Naive thymus-derived CD8-positive, alpha-beta T cell (primary cell): Measurements from ENCODE around the gene TTC7B. TPM values are rescaled to one million over a fixed set of nuclear protein-coding genes. Genes with fewer than 3 reads are reported as not detected.

Experiments
- ATAC-seq, 2 donors: fragments of 150-1000 bp; cut with Tn5 transposase in 1 of 2; sonication (Bioruptor Pico), chemical (Tn5 transposase) in 1 of 2; 1 replicate in 1 of 2; 2 replicates in 1 of 2; pipeline ENCODE4 v1.10.0; 2021; ENCODE audit warnings: mild to moderate bottlenecking in 2 of 2, moderate library complexity in 2 of 2
- POLR2A ChIA-PET: fragments of 350-600 bp; sonication (Branson Sonifier 250); formaldehyde crosslinking; loops from one replicate; lab custom pipeline; 2021; ENCODE audit warnings: antibody characterized with exemption; lab: Charles Lee
- DNase-seq, 10 donors: peaks; one replicate each; pipeline versions ENCODE4 v3.0.0 to v3.0.0-alpha.2; 2020 to 2022
- H3K27ac Mint-ChIP-seq, 10 donors: one replicate each; pipeline ENCODE4 v1.8.0; 2020 to 2022; ENCODE audit warnings: mild to moderate bottlenecking in 10 of 10, mixed read lengths in 10 of 10, moderate library complexity in 4 of 10, inconsistent platforms in 1 of 10
- H3K27me3 Mint-ChIP-seq, 5 donors: one replicate each; pipeline ENCODE4 v1.8.0; 2021 to 2022; ENCODE audit warnings: mixed read lengths in 5 of 5
- H3K36me3 Mint-ChIP-seq, 3 donors: one replicate each; pipeline ENCODE4 v1.8.0; 2020 to 2022; ENCODE audit warnings: mixed read lengths in 3 of 3, mild to moderate bottlenecking in 2 of 3, inconsistent platforms in 1 of 3
- H3K4me1 Mint-ChIP-seq, 4 donors: one replicate each; pipeline ENCODE4 v1.8.0; 2021 to 2022; ENCODE audit warnings: mixed read lengths in 4 of 4
- H3K4me3 Mint-ChIP-seq, 10 donors: one replicate each; pipeline ENCODE4 v1.8.0; 2020 to 2022; ENCODE audit warnings: mild to moderate bottlenecking in 10 of 10, mixed read lengths in 10 of 10, moderate library complexity in 6 of 10, inconsistent platforms in 1 of 10
- H3K9me3 Mint-ChIP-seq, 9 donors: one replicate each; pipeline ENCODE4 v1.8.0; 2020 to 2022; ENCODE audit warnings: mixed read lengths in 9 of 9, mild to moderate bottlenecking in 3 of 9, inconsistent platforms in 1 of 9, moderate library complexity in 1 of 9
- polyA plus RNA-seq, 3 donors: library from polyadenylated mRNA; unstranded; fragments of 300-500 nt; fragmentation: Illumina TruSeq; gene quantifications; one replicate each; pipeline ENCODE4 v1.2.3, GENCODE V29; 2021
- total RNA-seq, 8 experiments: library from RNA in 2 of 8; stranded (reverse) in 2 of 8; gene quantifications; one replicate each; pipeline ENCODE4 v1.2.3 and lab custom pipeline; 2021 to 2026

The TTC7B gene
- total and polyA plus RNA-seq, 5 experiments from 2014 or later: 0.01 to 0.81 (median 0.41) TPM

DNA sequence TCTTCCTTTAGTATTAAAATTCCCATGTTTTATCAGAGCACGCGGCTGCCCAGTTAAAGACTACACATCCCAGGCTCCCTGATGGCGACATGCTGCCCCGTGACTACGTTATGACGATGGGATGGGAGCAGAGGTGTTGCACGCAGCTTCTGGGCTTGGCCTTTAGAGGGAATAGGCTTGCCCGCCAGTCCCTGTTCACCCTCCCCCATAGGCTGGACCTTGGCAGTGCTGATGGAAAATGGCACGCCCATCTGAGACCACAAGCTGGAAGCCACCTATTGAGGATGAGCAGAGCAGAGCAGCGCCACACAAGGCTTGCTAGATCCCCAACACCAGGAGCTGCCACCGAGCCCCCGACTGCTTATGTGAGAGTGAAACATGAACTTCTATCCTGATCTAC, 24.7 kb downstream of the TTC7B start:
- no peaks in the 10 kb centered on the region for H3K36me3 Mint-ChIP-seq

DNA sequence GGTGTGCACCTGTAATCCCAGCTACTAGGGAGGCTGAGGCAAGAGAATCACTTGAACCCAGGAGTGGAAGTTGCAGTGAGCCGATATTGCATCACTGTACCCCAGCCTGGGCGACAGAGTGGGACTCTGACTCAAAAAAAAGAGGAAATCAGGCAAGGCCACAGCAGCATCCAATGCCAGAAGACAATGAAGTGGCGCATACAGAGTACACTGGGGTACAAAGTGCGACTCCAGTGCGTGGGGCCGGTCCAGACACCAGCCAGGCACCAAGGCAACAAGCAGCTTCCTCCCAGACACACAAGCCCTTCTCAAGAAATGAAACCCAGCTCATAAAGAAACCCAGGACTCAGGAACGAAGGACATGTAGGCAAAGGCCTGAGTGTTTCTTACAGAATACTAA, 28.2 kb downstream of the TTC7B start:
- ATAC-seq (no peak), DNase-seq (no peak)
- Mint-ChIP-seq H3K4me1 (no peaks in the 10 kb centered on the region), H3K9me3 (no peaks in the 10 kb centered on the region), H3K27me3 (peaks cover 0 to 2% (median 0%) of the 10 kb centered on the region in 5 donors), H3K4me3 (no peak overlapping the region), H3K36me3 (no peaks in the 10 kb centered on the region), H3K27ac (no peak overlapping the region)
- POLR2A ChIA-PET: no interaction called here

More for the DNA sequence above, 24.7 kb downstream of the TTC7B start:
- POLR2A ChIA-PET: no interaction called here
- no peak for DNase-seq
- no peaks in the 10 kb centered on the region for H3K9me3 Mint-ChIP-seq
- H3K4me3 Mint-ChIP-seq: no peak overlapping the region
- H3K4me1 Mint-ChIP-seq: no peaks in the 10 kb centered on the region
- peaks cover 0 to 2% (median 0%) of the 10 kb centered on the region in 5 donors for H3K27me3 Mint-ChIP-seq
- no peak for ATAC-seq
- H3K27ac Mint-ChIP-seq: no peak overlapping the region

DNA sequence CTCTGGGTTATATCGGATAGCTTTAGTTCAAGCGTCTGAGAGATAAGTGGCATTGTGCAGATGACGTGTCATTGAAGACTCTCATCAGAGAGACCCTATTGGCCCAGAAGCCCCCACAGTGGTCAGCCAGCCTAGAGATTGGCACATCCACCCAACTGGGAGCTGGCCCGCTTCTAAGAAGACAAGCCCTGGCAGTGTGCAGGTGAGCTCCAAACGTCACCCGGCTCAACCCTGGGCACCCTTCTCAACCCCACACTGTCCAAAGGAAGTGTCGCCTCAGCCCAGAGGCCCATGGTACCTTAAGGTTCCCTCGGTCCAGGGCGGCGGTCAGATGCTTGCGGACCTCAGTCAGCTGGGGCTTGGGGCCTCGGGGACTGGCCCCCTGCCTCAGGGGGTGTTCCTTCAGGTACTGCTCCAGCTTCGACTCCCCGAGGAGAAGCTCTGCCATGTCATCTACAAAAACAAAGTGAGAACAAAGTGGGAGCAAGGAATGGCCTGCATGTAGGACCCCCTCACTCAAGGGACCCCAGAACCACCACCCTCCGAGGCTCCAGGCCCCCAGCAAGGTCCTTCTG, 30.3 kb downstream of the TTC7B start:
- ATAC-seq: no peak
- no peaks in the 10 kb centered on the region for H3K4me1 Mint-ChIP-seq
- no peaks in the 10 kb centered on the region for H3K36me3 Mint-ChIP-seq
- DNase-seq: no peak
- no peak overlapping the region for H3K27ac Mint-ChIP-seq
- H3K9me3 Mint-ChIP-seq: no peaks in the 10 kb centered on the region
- no peak overlapping the region for H3K4me3 Mint-ChIP-seq
- H3K27me3 Mint-ChIP-seq: no peaks in the 10 kb centered on the region
- POLR2A ChIA-PET: interaction anchor here (1.3 kb wide), 1 partner anchor 11 kb away, joined by 3 read pairs; no protein-coding TSS in a partner anchor

DNA sequence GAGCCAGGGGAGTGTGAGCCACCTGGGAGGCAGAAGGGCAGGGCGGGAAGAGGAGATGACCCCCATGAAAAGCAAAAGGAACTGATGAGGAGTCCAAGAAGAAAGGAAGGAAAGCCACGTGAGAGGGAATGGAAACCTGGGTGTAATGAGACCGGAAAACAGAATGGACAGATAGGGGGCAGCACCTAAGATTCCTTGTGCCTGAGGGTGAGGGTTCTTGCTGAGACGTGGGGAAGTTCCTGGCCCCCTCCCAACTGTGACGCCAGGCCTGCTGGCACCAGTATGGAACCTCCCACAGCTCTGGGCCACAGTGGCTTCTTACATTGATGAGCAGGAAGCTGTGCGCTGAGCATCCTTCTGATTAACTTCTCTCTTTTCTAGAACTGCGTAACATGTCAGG, 30.8 kb downstream of the TTC7B start:
- ATAC-seq (no peak), DNase-seq (no peak)
- Mint-ChIP-seq H3K4me3 (no peak overlapping the region), H3K4me1 (no peaks in the 10 kb centered on the region), H3K27ac (no peak overlapping the region), H3K9me3 (no peaks in the 10 kb centered on the region), H3K36me3 (no peaks in the 10 kb centered on the region), H3K27me3 (no peaks in the 10 kb centered on the region)
- POLR2A ChIA-PET: interaction anchor here (1.3 kb wide), 1 partner anchor 10 kb away, joined by 3 read pairs; no protein-coding TSS in a partner anchor

DNA sequence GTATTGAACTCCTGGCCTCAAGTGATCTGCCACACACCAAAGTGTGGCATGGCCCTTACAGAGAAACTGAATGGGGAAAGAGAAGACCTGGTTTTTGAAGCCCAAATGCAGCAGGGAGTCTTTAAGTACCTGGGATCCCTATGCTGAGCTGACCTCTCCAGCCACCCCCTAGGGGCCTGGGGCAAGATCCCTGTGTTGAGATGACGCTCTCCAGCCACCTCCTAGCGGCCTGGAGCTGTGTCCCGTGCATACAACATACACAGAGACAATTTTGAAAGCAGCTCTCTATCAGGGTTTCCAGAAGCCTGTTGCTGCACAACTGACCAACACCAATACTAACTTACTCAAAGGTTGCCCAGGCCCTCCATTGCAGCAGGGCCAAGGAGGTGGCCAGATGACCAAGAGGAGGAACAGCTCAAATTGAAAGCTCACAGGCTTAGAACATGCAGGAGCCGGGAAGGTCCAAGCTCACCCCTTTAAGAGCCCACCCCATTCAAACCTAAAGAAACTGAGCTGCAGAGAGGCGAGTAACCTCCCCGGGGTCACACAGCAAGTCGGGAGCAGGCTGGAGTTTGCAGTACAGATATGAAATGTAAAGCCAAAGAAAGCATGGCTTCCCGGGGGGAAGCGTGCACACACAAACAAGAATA, 31.5 kb downstream of the TTC7B start:
- H3K27me3 Mint-ChIP-seq: no peaks in the 10 kb centered on the region
- H3K27ac Mint-ChIP-seq: no peak overlapping the region
- DNase-seq: no peak
- ATAC-seq: no peak
- H3K4me3 Mint-ChIP-seq: no peak overlapping the region
- no peaks in the 10 kb centered on the region for H3K36me3 Mint-ChIP-seq
- POLR2A ChIA-PET: interaction anchor here (1.3 kb wide), 1 partner anchor 9 kb away, joined by 3 read pairs; no protein-coding TSS in a partner anchor
- H3K4me1 Mint-ChIP-seq: no peaks in the 10 kb centered on the region
- no peaks in the 10 kb centered on the region for H3K9me3 Mint-ChIP-seq

DNA sequence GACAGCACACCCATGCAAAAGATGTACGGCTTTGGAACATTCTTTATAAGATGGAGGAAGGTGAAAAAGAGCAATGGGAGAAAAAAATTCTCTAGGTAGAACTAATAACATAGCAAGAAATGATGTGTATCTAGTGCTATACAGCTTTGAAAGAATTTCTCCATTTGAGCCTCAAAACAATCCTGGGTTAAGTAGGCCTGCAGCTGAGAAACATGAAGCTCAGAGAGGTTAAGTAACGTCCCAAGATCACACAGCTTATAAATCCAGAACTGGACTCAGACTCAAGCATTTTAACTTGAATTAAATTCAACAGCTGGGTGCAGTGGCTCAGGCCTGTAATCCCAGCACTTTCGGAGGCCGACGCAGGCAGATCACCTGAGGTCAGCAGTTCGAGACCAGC, 32.9 kb downstream of the TTC7B start:
- Mint-ChIP-seq H3K27me3 (no peaks in the 10 kb centered on the region), H3K27ac (no peak overlapping the region), H3K4me3 (no peak overlapping the region), H3K4me1 (no peaks in the 10 kb centered on the region), H3K9me3 (no peaks in the 10 kb centered on the region), H3K36me3 (no peaks in the 10 kb centered on the region)
- no peak for ATAC-seq
- DNase-seq: no peak
- POLR2A ChIA-PET: no interaction called here

DNA sequence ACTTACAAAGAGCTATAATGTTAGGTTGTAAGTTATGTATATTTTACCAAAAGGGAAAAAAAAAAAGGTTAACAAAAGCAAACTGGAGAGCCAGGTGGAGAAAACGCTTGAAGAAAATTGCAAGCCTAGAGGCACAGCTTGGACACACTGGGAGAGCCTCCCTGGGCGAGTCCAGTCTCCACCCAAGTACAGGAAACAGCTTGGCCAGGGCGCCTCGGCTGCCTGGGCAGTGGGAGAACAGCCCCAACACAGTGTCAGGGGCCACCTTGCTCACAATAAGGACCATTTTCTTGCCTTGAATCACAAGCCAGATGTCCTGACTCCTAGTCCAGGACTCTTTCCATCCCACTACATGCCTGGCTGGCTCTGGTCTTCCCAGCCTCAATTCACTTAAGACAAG, 33.3 kb downstream of the TTC7B start:
- POLR2A ChIA-PET: no interaction called here
- no peaks in the 10 kb centered on the region for H3K4me1 Mint-ChIP-seq
- no peak for ATAC-seq
- no peaks in the 10 kb centered on the region for H3K9me3 Mint-ChIP-seq
- no peaks in the 10 kb centered on the region for H3K36me3 Mint-ChIP-seq
- no peak overlapping the region for H3K4me3 Mint-ChIP-seq
- DNase-seq: no peak
- H3K27me3 Mint-ChIP-seq: no peaks in the 10 kb centered on the region
- H3K27ac Mint-ChIP-seq: no peak overlapping the region

DNA sequence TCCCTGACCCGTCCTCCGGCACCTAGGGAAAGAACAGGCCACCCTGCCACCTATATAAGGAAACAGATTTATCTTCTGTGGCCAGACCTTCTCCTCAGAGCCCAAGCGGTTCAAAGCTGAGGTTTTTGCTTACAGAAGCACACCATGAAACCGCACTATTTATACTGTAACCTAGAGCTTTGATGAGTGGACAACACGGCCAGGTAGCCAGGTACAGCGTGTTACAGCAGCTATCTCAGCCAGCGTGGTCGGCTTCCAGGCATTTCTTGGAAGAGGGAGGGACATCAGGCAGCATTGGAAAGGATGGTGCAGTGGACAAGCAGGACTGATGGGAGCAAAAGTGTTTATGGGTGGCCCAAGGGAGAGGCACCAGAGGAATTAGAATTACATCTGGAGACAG, 34.4 kb downstream of the TTC7B start:
- H3K27me3 Mint-ChIP-seq: no peaks in the 10 kb centered on the region
- no peaks in the 10 kb centered on the region for H3K36me3 Mint-ChIP-seq
- ATAC-seq (no peak), DNase-seq (no peak)
- H3K4me1 Mint-ChIP-seq: no peaks in the 10 kb centered on the region
- H3K4me3 Mint-ChIP-seq: no peak overlapping the region
- POLR2A ChIA-PET: no interaction called here
- no peaks in the 10 kb centered on the region for H3K9me3 Mint-ChIP-seq
- peak overlapping the region in 2 of 10 donors; percentile 5 to 17 for H3K27ac Mint-ChIP-seq

DNA sequence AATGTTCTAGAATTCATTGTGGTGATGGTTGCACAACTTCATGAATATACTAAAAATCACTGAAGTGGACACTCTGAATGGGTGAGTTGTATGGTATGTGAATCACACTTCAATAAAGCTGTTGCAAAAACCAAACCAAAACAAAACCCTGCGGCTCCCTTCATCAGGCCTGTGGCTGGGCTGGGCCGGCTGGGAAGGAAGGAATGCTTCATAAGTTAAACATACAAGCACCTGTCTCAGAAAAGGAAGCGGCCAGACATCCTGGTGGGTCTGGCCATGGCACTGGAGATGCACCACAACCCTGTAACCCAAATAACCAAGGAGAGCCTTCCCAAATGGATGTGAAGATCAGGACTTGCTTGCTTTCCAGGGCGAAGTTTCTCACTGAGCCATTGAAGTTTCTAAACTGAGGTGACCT, 34.9 kb downstream of the TTC7B start:
- Mint-ChIP-seq H3K4me1 (no peaks in the 10 kb centered on the region), H3K27me3 (no peaks in the 10 kb centered on the region), H3K36me3 (no peaks in the 10 kb centered on the region), H3K27ac (no peak overlapping the region), H3K9me3 (no peaks in the 10 kb centered on the region), H3K4me3 (no peak overlapping the region)
- ATAC-seq (no peak), DNase-seq (no peak)
- POLR2A ChIA-PET: no interaction called here

DNA sequence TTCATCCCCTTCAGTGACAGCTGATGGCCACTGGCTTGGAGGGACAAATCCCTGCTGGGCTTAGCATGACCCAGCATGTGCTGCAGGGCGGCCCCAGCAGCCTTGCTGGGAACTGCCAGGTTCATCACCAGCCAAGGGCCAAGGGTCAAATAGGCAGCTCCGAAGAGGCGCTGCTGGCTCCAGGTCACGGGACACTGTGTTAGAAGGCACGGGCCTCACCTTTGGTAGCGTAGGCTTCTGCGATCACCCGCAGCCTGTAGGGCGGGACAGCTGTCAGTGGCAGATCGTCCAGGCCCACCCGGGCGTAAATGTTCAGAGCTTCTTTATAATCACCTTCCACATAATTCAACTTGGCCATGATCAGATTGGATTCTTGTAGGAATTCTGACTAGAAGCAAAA, 35.7 kb downstream of the TTC7B start:
- Mint-ChIP-seq H3K27me3 (no peaks in the 10 kb centered on the region), H3K9me3 (no peaks in the 10 kb centered on the region), H3K27ac (no peak overlapping the region), H3K36me3 (no peaks in the 10 kb centered on the region), H3K4me3 (no peak overlapping the region), H3K4me1 (peaks cover 0 to 1% (median 0%) of the 10 kb centered on the region in 4 donors)
- ATAC-seq (no peak), DNase-seq (no peak)
- POLR2A ChIA-PET: no interaction called here

DNA sequence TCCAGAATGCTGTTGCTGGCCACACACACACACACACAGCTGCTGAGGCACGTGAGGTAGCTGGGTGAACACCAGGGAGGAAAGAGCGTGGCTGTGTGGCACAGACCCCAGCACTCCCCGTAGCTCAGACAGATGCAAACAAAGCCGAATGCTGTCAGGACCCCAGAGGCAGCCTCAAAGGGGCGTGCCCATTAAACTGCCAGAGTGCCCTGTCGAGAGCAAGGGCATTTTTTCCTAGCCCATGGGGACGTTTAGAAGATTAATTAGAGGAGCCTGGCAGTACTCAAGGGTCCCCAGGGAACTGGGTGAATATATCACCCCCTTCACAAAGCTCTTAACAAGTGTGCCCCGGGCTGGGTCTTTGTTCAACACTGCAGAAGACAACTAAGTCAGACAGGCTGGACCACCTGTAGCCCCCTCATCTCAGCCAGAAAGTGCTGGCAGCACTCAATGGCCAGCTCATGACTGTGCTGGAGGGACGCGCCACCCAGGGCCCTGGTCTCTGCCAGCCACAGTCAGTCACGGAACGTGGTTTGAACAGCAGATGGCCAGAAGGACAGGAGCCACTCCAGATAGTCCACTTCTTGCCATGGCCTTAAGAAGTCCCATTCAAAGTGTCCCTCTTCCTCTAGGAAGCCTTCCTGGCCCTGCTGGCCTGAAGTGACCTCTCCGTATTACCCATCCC, 37.5 kb downstream of the TTC7B start:
- H3K4me3 Mint-ChIP-seq: no peak overlapping the region
- POLR2A ChIA-PET: no interaction called here
- peaks cover 0 to 1% (median 0%) of the 10 kb centered on the region in 4 donors for H3K4me1 Mint-ChIP-seq
- no peaks in the 10 kb centered on the region for H3K36me3 Mint-ChIP-seq
- DNase-seq (no peak), ATAC-seq (no peak)
- H3K27me3 Mint-ChIP-seq: no peaks in the 10 kb centered on the region
- no peak overlapping the region for H3K27ac Mint-ChIP-seq
- no peaks in the 10 kb centered on the region for H3K9me3 Mint-ChIP-seq

DNA sequence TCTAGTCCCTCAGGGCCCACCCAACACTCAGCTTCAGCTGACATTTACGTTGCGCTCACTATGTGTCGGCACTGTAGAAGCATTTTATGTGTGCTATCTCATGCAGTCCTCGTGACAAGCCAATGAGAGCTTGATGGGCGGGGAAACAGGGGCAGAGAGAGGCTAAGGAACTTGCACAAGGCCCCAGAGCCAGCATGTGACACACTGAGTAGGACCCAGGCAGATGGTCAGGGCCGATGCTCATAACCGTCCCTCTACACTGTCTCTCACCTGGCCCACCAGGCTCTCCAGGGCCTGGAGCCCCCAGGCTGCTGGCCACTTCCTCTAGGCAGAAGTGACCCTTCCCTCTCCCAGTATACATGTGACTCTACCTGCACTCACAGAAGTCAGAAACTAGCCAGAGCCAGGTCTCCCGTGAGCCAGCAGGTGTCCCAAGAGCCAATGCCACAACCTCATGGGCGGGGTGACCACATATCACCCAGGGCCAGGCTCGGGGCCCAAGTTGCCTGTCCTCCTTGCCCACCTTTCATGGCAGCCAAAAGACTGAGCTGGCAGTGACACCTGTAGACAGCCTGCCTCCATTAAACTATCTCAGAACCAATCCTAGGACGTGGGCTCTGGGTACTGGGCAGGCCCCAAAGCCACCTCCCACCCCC, 38.3 kb downstream of the TTC7B start:
- Mint-ChIP-seq H3K36me3 (no peaks in the 10 kb centered on the region), H3K4me3 (no peak overlapping the region), H3K27ac (no peak overlapping the region), H3K27me3 (no peaks in the 10 kb centered on the region), H3K9me3 (no peaks in the 10 kb centered on the region), H3K4me1 (peaks cover 0 to 1% (median 0%) of the 10 kb centered on the region in 4 donors)
- POLR2A ChIA-PET: no interaction called here
- no peak for DNase-seq
- no peak for ATAC-seq

DNA sequence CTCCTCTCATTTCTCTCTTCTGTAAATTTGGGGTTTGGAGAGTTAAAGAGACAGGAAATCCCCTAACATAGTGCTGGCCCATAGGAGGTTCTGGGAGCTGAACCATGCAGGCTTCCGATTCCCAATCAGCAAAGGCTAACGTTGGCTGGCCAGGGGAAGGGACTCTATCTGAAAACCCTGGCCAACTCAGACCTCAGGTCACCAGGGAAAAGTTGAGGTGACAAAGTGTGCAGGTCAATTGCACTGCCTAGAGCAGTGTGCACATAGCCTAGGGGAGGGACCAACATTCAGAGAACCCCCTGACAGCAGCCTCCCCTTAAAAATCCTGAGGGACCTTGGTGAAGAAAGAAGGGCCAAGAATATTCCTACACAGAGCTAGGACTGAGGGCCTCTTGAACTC, 38.9 kb downstream of the TTC7B start:
- POLR2A ChIA-PET: no interaction called here
- Mint-ChIP-seq H3K27ac (peak overlapping the region in 1 of 10 donors; percentile 11), H3K4me3 (no peak overlapping the region), H3K27me3 (no peaks in the 10 kb centered on the region), H3K9me3 (no peaks in the 10 kb centered on the region), H3K36me3 (no peaks in the 10 kb centered on the region), H3K4me1 (peaks cover 0 to 1% (median 0%) of the 10 kb centered on the region in 4 donors)
- DNase-seq (no peak), ATAC-seq (no peak)
